Stimulated activated CD8-positive, alpha-beta memory T cell treated with anti-CD3 and anti-CD28 coated beads, Interleukin-7, amount 100 ng/mL, for 48 hours (primary cell): Measurements from ENCODE around the gene ERFL.

ENCODE experiments used
- DNase-seq, 2 donors: peaks; one replicate each; pipeline ENCODE4 v3.0.0-alpha.2; 2020; ENCODE audit warnings: low read depth in 1 of 2; ENCODE audit errors: extremely low read depth in 1 of 2

The ERFL gene

GRCh38 chr19:41901707-41902360 lies 26.4 kb downstream of the ERFL start:
- no peak for DNase-seq

- no peak for DNase-seq
These were observed 30.0 kb downstream of the ERFL start for GRCh38 chr19:41898235-41898634.

- no peak for DNase-seq
These were observed 30.4 kb downstream of the ERFL start for GRCh38 chr19:41897820-41898219.

- no peak for DNase-seq
These were observed 31.1 kb downstream of the ERFL start for GRCh38 chr19:41897181-41897580.

- no peak for DNase-seq
These were observed 31.7 kb downstream of the ERFL start for GRCh38 chr19:41896581-41896942.

GRCh38 chr19:41895745-41896580 lies 32.3 kb downstream of the ERFL start:
- no peak for DNase-seq

- DNase-seq: no peak
These were observed 33.9 kb downstream of the ERFL start for GRCh38 chr19:41894350-41894749.

- DNase-seq: no peak
These were observed 34.4 kb downstream of the ERFL start for GRCh38 chr19:41893899-41894298.

GRCh38 chr19:41892173-41892902 lies 35.9 kb downstream of the ERFL start:
- no peak for DNase-seq

- no peak for DNase-seq
These were observed 37.3 kb downstream of the ERFL start for GRCh38 chr19:41890936-41891335.

GRCh38 chr19:41889896-41890295 lies 38.4 kb downstream of the ERFL start:
- no peak for DNase-seq

- no peak for DNase-seq
These were observed 39.3 kb downstream of the ERFL start for GRCh38 chr19:41888926-41889325.

- DNase-seq: peak; percentile 79 to 90
These were observed 40.4 kb downstream of the ERFL start for GRCh38 chr19:41887711-41888382.

- peak; percentile 53 to 63 for DNase-seq
These were observed 41.2 kb downstream of the ERFL start for GRCh38 chr19:41886761-41887710.

- peak; percentile 91 for DNase-seq
These were observed 44.2 kb downstream of the ERFL start for GRCh38 chr19:41883821-41884733.

GRCh38 chr19:41883463-41883820 lies 44.8 kb downstream of the ERFL start:
- no peak for DNase-seq

GRCh38 chr19:41882568-41883462 lies 45.4 kb downstream of the ERFL start, which contains the start of gene ARHGEF1:
Gene ARHGEF1, plus strand, starts transcription at chr19:41883184. Its CDS starts 4,899 bp downstream, at chr19:41888083.
- DNase-seq: no peak

- no peak for DNase-seq
These were observed 47.9 kb downstream of the ERFL start for GRCh38 chr19:41880329-41880708.
